GM21367 (cell line): ENCODE results near the gene C12orf43.
"Not testable (repeated sequence)": the region's sequence is repeated elsewhere in the genome, so short reads cannot be mapped to it uniquely, and the experiment has no call there.

Experiments
- ATAC-seq: cut with Tn5 transposase; IDR thresholded peaks from one replicate; pipeline ENCODE4 v1.9.1; 2021; ENCODE audit not compliant: unreplicated experiment

Gene C12orf43

GRCh38 chr12:121015825-121016766 lies at the start of gene C12orf43:
Gene C12orf43, minus strand, starts transcription at chr12:121016487. Its CDS starts 13 bp downstream, at chr12:121016474.
- peak; percentile 83 for ATAC-seq

GRCh38 chr12:121065345-121065744 lies 49.1 kb upstream of the C12orf43 start:
- no peak for ATAC-seq

- not testable (repeated sequence) for ATAC-seq
Observed at GRCh38 chr12:121064586-121064985, 48.3 kb upstream of the C12orf43 start.

- no peak for ATAC-seq
Observed at GRCh38 chr12:121064116-121064515, 47.8 kb upstream of the C12orf43 start.

GRCh38 chr12:121062391-121063045 lies 46.2 kb upstream of the C12orf43 start:
- no peak for ATAC-seq

GRCh38 chr12:121061831-121062230 lies 45.5 kb upstream of the C12orf43 start:
- no peak for ATAC-seq

GRCh38 chr12:121060149-121061001 lies 44.1 kb upstream of the C12orf43 start:
- peak; percentile 70 for ATAC-seq

GRCh38 chr12:121059031-121059898 lies 43.0 kb upstream of the C12orf43 start:
- ATAC-seq, result peak; percentile 5

- ATAC-seq, result no peak
Observed at GRCh38 chr12:121057794-121058193, 41.5 kb upstream of the C12orf43 start.

- ATAC-seq, result no peak
Observed at GRCh38 chr12:121053706-121054105, 37.4 kb upstream of the C12orf43 start.

GRCh38 chr12:121050725-121051124 lies 34.4 kb upstream of the C12orf43 start:
- ATAC-seq, result no peak

GRCh38 chr12:121048442-121048841 lies 32.2 kb upstream of the C12orf43 start:
- ATAC-seq, result no peak

- ATAC-seq, result not testable (repeated sequence)
Observed at GRCh38 chr12:121047400-121047799, 31.1 kb upstream of the C12orf43 start.

GRCh38 chr12:121043067-121043466 lies 26.8 kb upstream of the C12orf43 start:
- ATAC-seq, result no peak

- ATAC-seq, result peak; percentile 72
Observed at GRCh38 chr12:121038861-121039668, 22.8 kb upstream of the C12orf43 start, which contains the start of gene OASL. Gene OASL, minus strand, starts transcription at chr12:121039246. Its CDS starts 275 bp downstream, at chr12:121038971.

- no peak for ATAC-seq
Observed at GRCh38 chr12:121036810-121037326, 20.6 kb upstream of the C12orf43 start.

- no peak for ATAC-seq
Observed at GRCh38 chr12:121034616-121035305, 18.5 kb upstream of the C12orf43 start.

GRCh38 chr12:121033625-121034349 lies 17.5 kb upstream of the C12orf43 start:
- ATAC-seq, result no peak
